Ishikawa (cell line): Measurements from ENCODE around the gene PTTG1.

ENCODE experiments used
- CEBPB ChIP-seq: IDR thresholded peaks from 2 replicates; pipeline ENCODE4 v1.6.1; 2012
- EP300 ChIP-seq: IDR thresholded peaks from 2 replicates; pipeline ENCODE4 v1.6.1; 2012; ENCODE audit warnings: borderline replicate concordance
- FOXM1 ChIP-seq: IDR thresholded peaks from 2 replicates; pipeline ENCODE4 v1.6.1; 2012; ENCODE audit warnings: low read depth, borderline replicate concordance
- NFIC ChIP-seq: IDR thresholded peaks from 2 replicates; pipeline ENCODE4 v1.6.1; 2012
- RAD21 ChIP-seq: IDR thresholded peaks from 2 replicates; pipeline ENCODE4 v1.6.1; 2012; ENCODE audit warnings: low read depth
- TAF1 ChIP-seq: IDR thresholded peaks from 2 replicates; pipeline ENCODE4 v1.6.1; 2012; ENCODE audit warnings: low read depth, mild to moderate bottlenecking
- TCF12 ChIP-seq: IDR thresholded peaks from 2 replicates; pipeline ENCODE4 v1.6.1; 2012; ENCODE audit warnings: low read depth
- TF ChIP-seq, protein P1 (sequence below): IDR thresholded peaks from 2 replicates; pipeline ENCODE4 v1.6.1; 2012
- TF ChIP-seq, protein P2 (sequence below): IDR thresholded peaks from 2 replicates; pipeline ENCODE4 v1.6.1; 2012; ENCODE audit warnings: low read depth, mild to moderate bottlenecking
- TF ChIP-seq, protein P3 (sequence below): IDR thresholded peaks from 2 replicates; pipeline ENCODE4 v1.6.1; 2012

DNA sequence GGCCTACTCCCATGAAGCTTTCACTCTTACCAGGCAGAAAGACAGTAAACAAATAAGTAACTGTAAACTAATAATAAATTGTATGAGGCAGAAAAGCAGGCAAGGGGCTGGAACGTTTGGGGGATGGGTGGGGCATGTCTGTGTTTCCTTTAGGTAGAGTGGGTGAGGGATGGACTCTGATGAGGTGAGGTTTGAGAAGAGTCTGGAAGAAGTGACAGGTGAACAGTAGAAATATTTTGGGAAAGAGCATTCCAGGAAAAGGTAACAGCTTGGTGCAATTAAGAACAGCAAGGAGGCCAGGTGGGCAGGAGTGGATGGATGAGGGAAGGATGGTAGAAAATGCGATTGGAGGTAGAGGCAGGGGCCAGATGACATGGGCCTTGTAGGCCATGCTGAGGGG lies 56.5 kb downstream of the PTTG1 start:
- TF ChIP-seq TAF1 (no peak), TCF12 (no peak), RAD21 (no peak), EP300 (no peak), FOXM1 (no peak), NFIC (no peak), CEBPB (no peak)
- TF ChIP-seq, protein P1, sequence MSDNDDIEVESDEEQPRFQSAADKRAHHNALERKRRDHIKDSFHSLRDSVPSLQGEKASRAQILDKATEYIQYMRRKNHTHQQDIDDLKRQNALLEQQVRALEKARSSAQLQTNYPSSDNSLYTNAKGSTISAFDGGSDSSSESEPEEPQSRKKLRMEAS = no peak
- TF ChIP-seq, protein P2, sequence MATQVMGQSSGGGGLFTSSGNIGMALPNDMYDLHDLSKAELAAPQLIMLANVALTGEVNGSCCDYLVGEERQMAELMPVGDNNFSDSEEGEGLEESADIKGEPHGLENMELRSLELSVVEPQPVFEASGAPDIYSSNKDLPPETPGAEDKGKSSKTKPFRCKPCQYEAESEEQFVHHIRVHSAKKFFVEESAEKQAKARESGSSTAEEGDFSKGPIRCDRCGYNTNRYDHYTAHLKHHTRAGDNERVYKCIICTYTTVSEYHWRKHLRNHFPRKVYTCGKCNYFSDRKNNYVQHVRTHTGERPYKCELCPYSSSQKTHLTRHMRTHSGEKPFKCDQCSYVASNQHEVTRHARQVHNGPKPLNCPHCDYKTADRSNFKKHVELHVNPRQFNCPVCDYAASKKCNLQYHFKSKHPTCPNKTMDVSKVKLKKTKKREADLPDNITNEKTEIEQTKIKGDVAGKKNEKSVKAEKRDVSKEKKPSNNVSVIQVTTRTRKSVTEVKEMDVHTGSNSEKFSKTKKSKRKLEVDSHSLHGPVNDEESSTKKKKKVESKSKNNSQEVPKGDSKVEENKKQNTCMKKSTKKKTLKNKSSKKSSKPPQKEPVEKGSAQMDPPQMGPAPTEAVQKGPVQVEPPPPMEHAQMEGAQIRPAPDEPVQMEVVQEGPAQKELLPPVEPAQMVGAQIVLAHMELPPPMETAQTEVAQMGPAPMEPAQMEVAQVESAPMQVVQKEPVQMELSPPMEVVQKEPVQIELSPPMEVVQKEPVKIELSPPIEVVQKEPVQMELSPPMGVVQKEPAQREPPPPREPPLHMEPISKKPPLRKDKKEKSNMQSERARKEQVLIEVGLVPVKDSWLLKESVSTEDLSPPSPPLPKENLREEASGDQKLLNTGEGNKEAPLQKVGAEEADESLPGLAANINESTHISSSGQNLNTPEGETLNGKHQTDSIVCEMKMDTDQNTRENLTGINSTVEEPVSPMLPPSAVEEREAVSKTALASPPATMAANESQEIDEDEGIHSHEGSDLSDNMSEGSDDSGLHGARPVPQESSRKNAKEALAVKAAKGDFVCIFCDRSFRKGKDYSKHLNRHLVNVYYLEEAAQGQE = no peak
- TF ChIP-seq, protein P3, sequence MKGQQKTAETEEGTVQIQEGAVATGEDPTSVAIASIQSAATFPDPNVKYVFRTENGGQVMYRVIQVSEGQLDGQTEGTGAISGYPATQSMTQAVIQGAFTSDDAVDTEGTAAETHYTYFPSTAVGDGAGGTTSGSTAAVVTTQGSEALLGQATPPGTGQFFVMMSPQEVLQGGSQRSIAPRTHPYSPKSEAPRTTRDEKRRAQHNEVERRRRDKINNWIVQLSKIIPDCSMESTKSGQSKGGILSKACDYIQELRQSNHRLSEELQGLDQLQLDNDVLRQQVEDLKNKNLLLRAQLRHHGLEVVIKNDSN = no peak
